ENCODE data around the gene PPIB. TPM values are rescaled to one million over a fixed set of nuclear protein-coding genes. Genes with fewer than 3 reads are reported as not detected.

Gene PPIB
- total RNA-seq, 1 donor from 2014 or later = 674 TPM

DNA sequence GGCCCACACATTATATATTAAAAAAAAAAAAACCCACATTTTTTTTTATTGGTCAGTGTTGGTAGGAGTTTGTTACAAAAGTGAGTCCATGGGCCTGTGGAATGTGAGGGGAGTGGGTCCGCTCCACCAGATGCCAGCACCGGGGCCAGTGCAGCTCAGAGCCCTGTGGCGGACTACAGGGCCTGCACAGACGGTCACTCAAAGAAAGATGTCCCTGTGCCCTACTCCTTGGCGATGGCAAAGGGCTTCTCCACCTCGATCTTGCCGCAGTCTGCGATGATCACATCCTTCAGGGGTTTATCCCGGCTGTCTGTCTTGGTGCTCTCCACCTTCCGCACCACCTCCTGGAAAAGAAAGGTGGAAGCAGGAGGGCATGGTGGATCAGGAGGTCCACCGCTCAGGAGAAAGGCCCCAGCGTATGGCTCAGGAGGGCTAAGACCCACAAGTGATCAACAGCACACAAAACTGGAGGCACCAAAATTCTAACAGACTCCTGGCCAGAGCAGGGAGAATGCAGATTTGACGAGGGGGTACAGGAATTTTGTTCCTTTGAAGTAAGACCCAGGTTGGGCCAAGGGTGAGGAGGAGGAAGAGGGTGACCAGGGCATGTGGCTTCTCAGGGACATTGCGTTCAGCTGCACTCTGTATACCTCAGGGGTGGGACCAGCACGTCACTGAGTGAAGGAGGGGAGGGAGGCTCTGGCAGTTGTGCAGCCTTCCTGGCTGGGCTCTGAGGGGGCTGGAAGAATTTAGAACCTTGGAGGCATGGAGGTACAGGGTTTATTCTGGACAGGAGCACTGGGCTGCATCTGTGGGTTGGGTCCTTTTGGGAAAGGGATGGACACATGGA is 6.8 kb downstream of the PPIB start:
- peaks cover 15% of the 10 kb centered on the region for H3K27me3 ChIP-seq
- H3K27ac ChIP-seq = no peak overlapping the region
- intact Hi-C loops (cut with DNase I) = no loop called here
- TF ChIP-seq, protein P1, sequence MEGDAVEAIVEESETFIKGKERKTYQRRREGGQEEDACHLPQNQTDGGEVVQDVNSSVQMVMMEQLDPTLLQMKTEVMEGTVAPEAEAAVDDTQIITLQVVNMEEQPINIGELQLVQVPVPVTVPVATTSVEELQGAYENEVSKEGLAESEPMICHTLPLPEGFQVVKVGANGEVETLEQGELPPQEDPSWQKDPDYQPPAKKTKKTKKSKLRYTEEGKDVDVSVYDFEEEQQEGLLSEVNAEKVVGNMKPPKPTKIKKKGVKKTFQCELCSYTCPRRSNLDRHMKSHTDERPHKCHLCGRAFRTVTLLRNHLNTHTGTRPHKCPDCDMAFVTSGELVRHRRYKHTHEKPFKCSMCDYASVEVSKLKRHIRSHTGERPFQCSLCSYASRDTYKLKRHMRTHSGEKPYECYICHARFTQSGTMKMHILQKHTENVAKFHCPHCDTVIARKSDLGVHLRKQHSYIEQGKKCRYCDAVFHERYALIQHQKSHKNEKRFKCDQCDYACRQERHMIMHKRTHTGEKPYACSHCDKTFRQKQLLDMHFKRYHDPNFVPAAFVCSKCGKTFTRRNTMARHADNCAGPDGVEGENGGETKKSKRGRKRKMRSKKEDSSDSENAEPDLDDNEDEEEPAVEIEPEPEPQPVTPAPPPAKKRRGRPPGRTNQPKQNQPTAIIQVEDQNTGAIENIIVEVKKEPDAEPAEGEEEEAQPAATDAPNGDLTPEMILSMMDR (IDR thresholded peaks at IDR 0.05) = no peak
- H3K36me3 ChIP-seq = peaks cover 64 to 71% of the 10 kb centered on the region in 2 donors
- DNase-seq (ENCODE audit: low spot score in 2 of 2) = no peak
- peaks cover 15 to 36% of the 10 kb centered on the region in 2 donors for H3K4me1 ChIP-seq
- no peaks in the 10 kb centered on the region for H3K9me3 ChIP-seq
- no peak overlapping the region for H3K4me3 ChIP-seq

DNA sequence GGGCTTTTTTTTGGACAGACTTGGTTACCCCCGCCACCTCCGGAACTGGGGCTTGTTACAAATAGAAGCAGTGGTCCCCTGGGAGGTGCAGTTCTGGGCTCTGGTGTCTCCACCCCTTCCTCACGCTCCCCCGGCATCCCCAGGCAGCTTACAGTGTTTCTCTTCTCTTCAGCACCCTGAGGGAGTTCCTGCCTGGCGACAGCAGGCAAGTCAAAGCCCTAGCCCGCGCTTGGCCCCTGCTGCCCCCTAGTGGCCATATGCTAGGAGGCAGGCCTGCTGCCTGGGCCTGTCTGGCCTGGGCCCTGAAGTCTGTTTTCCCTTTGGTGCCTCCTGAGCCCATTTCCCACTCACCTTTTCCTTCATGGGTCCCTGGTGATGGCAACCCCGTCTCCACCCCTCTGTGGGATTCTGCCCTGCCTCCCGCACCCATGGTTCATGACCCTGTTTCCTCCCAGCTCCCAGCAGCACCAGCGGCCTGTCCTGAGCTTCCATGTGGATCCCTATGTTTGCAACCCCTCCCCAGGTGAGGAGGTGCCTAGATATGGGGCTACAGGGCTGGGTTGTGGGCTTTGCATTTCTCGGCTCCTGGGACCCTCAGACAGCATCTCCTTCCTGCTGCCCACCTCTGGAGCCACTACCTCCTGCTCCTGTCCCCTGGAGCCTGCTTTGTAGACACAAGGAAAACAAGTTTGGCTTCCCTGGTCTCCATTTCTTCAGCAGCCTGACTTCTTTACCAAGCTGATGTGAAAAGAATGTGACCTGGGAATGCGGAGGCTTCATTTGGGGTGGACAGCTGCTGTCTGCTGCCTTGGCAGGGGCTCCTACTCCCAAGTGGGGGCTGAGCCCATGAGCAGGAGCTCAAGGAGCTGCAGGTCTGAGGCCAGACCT is 9.1 kb downstream of the PPIB start:
- peak overlapping the region in 1 of 2 donors; percentile 9 for H3K27ac ChIP-seq
- intact Hi-C loops (cut with DNase I) = no loop called here
- H3K4me3 ChIP-seq = peak overlapping the region in 1 of 2 donors; percentile 32
- TF ChIP-seq, protein P1 (IDR thresholded peaks at IDR 0.05) = peak; percentile 88 to 97 (median 96)
- H3K36me3 ChIP-seq = peaks cover 41 to 48% of the 10 kb centered on the region in 2 donors
- peak; percentile 45 to 93 for DNase-seq (ENCODE audit: low spot score in 2 of 2)
- peaks cover 11 to 27% of the 10 kb centered on the region in 2 donors for H3K4me1 ChIP-seq
- no peaks in the 10 kb centered on the region for H3K9me3 ChIP-seq
- peaks cover 17% of the 10 kb centered on the region for H3K27me3 ChIP-seq

DNA sequence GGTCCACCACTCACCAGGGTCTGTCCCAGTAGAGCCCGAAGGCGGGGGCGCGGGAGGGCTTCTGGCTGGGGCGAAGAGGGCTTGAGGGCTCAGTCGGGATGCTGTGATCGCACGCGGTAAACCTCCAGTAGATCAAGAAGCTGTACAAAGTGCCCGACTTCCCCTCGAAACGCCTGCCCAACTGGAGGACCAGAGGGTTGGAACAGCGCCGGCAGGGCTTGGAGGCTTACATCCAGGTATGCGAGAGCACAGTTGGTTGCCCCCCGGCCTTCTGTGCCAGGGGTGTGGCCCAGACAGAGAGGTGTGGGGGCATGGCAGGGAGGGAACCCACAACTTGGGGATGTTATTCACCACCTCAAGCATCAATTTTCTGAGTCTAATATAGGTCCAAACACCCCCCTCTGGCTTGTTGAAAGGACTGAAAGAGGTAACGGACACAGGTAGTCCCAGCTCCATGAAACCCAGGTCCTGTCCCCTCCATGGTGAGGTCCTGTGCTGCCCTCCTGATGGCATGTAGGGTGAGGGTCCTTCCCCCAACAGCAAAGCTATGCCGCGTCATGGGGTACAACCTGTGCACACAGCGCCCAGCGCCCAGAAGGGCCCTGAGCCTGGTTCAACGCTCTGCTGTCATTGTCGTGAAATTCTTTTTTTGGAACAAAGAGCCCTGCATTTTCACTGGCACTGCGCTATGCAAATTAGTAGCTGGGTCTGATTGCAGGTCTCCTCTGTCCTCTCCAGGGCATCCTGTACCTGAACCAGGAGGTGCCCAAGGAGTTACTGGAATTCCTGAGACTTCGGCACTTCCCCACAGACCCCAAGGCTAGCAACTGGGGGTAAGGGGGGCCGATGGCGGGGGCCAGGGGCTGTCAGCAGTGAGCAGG is 10.1 kb downstream of the PPIB start:
- TF ChIP-seq, protein P1 (IDR thresholded peaks at IDR 0.05) = no peak
- H3K4me1 ChIP-seq = peaks cover 11 to 26% of the 10 kb centered on the region in 2 donors
- intact Hi-C loops (cut with DNase I) = no loop called here
- DNase-seq (ENCODE audit: low spot score in 2 of 2) = no peak
- no peak overlapping the region for H3K27ac ChIP-seq
- peaks cover 17% of the 10 kb centered on the region for H3K27me3 ChIP-seq
- no peaks in the 10 kb centered on the region for H3K9me3 ChIP-seq
- peaks cover 31 to 39% of the 10 kb centered on the region in 2 donors for H3K36me3 ChIP-seq
- H3K4me3 ChIP-seq = peak overlapping the region; percentile 43 to 59

DNA sequence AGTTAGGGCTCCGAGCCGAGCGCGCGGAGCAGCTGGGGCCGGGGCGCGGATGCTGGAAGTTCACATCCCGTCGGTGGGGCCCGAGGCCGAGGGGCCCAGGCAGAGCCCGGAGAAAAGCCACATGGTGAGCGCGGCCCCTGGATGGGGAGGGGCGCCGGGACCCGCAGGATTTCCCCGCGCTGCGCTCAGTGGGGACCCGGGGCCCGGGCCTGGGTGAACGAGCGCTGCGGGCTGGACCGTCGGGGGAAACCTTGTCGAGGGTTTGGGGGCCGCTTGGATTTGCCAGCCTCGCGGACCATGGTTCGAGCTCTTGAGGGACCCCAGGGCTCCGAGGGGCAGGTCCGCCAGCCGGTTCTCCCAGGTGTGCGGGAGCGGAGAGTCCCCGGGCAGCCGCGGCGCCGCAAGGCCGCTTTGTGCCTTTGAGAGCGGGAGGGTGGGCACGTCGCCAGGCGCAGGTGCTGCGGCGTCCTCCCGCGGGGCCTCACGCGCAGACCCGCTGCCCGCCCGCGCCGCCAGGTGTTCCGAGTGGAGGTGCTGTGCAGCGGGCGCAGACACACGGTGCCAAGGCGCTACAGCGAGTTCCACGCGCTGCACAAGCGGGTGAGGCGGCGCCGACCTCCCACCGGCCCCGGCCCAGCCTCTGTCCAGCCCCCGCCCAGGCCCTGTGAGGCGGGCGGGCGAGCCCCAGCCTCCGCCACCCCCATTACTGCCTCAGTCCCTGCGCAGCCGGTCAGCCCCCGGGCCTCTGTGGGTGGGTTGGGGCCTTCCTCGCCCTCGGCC is 10.9 kb downstream of the PPIB start, which contains the start of gene SNX22:
TSS of gene SNX22 (plus strand) at position 5 of the 780 bp plus-strand sequence. CDS start at position 50, 45 bp downstream.
- DNase-seq (ENCODE audit: low spot score in 2 of 2) = no peak
- H3K27ac ChIP-seq = no peak within 1 kb of the TSS

More for the DNA sequence above, 10.9 kb downstream of the PPIB start, which contains the start of gene SNX22:
- TF ChIP-seq, protein P1 (IDR thresholded peaks at IDR 0.05) = no peak
- Histone ChIP-seq H3K36me3 (peaks cover 23 to 30% of the 10 kb centered on the region in 2 donors), H3K4me1 (peaks cover 11 to 26% of the 10 kb centered on the region in 2 donors), H3K27me3 (peaks cover 17% of the 10 kb centered on the region), H3K4me3 (peak within 1 kb of the TSS; percentile 43 to 59), H3K9me3 (no peaks in the 10 kb centered on the region)
- intact Hi-C loops (cut with DNase I) = no loop called here
